Neural cell (in vitro differentiated cells): ENCODE measurements around the gene TFEB.

Experiments used
- MXI1 ChIP-seq: fragments of 450-650 bp; conservative IDR thresholded peaks from 2 replicates; pipeline ENCODE4 v1.6.1; 2014; ENCODE audit warnings: antibody characterized with exemption, mild to moderate bottlenecking; ENCODE audit not compliant: poor library complexity, severe bottlenecking
- RAD21 ChIP-seq: fragments of 450-650 bp; conservative IDR thresholded peaks from 2 replicates; pipeline ENCODE4 v1.6.1; 2014; ENCODE audit warnings: antibody characterized with exemption, mild to moderate bottlenecking, moderate library complexity
- SMC3 ChIP-seq: fragments of 450-650 bp; conservative IDR thresholded peaks from 2 replicates; pipeline ENCODE4 v1.6.1; 2014; ENCODE audit warnings: antibody characterized with exemption, mild to moderate bottlenecking, moderate library complexity; ENCODE audit not compliant: poor library complexity
- TAF1 ChIP-seq: IDR thresholded peaks from 2 replicates; pipeline ENCODE4 v1.6.1; 2012; ENCODE audit warnings: low read depth

DNA sequence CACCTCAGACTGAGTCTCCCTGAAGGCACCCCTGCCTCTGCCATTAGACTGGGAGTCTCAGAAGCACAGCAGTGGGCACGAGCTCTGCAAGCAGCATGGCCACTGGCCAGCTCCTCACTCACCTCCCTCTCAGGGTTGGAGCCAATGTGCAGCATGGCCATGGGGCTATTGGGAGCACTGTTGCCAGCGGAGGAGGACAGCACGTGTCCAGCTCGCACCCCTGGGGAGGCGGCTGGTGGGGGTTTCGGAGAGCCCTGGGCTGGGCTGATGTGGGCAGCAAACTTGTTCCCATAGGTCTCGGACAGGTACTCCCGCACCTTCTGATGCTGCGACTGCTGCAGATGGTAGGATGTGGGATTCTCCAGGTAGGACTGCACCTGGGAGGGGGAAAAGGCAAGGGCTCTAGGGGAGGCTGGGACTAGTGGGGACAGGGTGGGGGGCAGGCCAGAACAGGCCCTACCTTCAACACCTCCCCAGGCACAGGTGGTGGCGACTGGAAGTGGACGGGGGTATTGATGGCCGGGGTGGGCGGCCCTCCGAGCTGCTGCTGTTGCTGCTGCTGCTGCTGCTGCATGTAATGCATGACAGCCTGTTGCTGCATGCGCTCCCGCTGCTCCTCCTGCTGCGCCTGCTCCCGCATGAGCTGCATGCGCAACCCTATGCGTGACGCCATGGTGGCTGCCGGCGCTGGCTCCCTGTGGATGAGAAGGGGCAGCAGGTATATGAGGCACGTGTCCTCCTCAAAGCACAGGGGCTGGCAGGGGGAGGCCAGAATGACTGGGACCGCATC is 44.7 kb downstream of the TFEB start:
- no peak for TF ChIP-seq MXI1
- TF ChIP-seq RAD21: no peak
- TF ChIP-seq SMC3: no peak
- no peak for TF ChIP-seq TAF1
